A673 (cell line): ENCODE measurements around the gene PPM1E.

Experiments
- CTCF ChIP-seq: fragments of 300-800, 200-600 bp; sonication (generic); conservative IDR thresholded peaks from 2 replicates; pipeline ENCODE4 v1.5.1; 2017; ENCODE audit warnings: low read depth, mild to moderate bottlenecking, antibody characterized with exemption, low read length, moderate library complexity, mixed read lengths
- EZH2 ChIP-seq: fragments of 200-600 bp; sonication (generic); IDR thresholded peaks from 2 replicates; pipeline ENCODE4 v1.6.1; 2017; ENCODE audit warnings: borderline replicate concordance, low read depth, mild to moderate bottlenecking, mixed read lengths, antibody characterized with exemption, low read length; ENCODE audit not compliant: poor library complexity, severe bottlenecking

DNA sequence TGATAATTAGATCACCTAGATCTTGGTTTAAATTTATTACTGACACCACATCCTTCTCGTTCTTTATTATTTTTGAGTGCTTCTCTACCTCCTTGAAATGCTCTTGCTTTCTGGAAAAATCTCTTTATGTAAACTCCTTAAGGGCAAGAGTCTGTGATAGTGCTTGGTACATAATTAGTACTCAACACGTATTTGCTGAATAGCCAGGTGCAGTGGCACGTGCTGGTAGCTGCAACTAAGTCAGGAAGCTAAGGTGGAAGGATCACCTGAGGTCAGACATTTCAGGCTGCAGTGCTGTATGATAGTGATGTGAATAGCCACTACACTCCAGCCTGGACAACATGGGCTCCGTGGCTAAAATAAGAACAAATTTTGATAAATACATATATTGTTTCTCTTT lies 63.0 kb downstream of the PPM1E start:
- TF ChIP-seq CTCF, result no peak
- no peak for TF ChIP-seq EZH2
